ENCODE data around the gene RARA.
"Not testable (repeated sequence)": the region's sequence is repeated elsewhere in the genome, so short reads cannot be mapped to it uniquely, and the experiment has no call there.

DNA sequence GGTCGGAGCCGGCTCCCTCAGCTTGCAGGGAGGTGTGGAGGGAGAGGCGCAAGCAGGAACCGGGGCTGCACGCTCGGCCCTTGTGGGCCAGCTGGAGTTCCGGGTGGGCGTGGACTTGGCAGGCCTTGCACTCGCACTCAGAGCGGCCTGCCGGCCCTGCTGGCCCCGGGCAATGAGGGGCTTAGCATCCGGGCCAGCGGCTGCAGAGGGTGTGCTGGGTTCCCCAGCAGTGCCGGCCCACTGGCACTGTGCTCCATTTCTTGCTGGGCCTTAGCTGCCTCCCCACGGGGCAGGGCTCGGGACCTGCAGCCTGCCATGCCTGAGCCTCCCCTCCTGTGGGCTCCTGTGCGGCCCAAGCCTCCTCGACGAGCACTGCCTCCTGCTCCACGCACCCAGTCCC lies 66.8 kb downstream of the RARA start:
- TF ChIP-seq EZH2 (IDR thresholded peaks at IDR 0.05; ENCODE audit: borderline replicate concordance, low read depth, low read length, poor library complexity, severe bottlenecking), result not testable (repeated sequence)
- TF ChIP-seq, protein P1, sequence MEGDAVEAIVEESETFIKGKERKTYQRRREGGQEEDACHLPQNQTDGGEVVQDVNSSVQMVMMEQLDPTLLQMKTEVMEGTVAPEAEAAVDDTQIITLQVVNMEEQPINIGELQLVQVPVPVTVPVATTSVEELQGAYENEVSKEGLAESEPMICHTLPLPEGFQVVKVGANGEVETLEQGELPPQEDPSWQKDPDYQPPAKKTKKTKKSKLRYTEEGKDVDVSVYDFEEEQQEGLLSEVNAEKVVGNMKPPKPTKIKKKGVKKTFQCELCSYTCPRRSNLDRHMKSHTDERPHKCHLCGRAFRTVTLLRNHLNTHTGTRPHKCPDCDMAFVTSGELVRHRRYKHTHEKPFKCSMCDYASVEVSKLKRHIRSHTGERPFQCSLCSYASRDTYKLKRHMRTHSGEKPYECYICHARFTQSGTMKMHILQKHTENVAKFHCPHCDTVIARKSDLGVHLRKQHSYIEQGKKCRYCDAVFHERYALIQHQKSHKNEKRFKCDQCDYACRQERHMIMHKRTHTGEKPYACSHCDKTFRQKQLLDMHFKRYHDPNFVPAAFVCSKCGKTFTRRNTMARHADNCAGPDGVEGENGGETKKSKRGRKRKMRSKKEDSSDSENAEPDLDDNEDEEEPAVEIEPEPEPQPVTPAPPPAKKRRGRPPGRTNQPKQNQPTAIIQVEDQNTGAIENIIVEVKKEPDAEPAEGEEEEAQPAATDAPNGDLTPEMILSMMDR (conservative IDR thresholded peaks at IDR 0.05; ENCODE audit: low read depth, low read length), result not testable (repeated sequence)

All from A673 (cell line).